GM10266 (cell line): ENCODE measurements around the gene MIF4GD.

Experiments
- DNase-seq: peaks from one replicate; pipeline ENCODE4 v3.0.0; 2012; ENCODE audit errors: extremely low spot score
- TF ChIP-seq, protein P1 (sequence below): IDR thresholded peaks from 2 replicates; pipeline ENCODE4 v1.5.1; 2012; ENCODE audit warnings: mild to moderate bottlenecking, low read depth; ENCODE audit not compliant: control insufficient read depth, insufficient read depth; ENCODE audit errors: missing control alignments

The MIF4GD gene

DNA sequence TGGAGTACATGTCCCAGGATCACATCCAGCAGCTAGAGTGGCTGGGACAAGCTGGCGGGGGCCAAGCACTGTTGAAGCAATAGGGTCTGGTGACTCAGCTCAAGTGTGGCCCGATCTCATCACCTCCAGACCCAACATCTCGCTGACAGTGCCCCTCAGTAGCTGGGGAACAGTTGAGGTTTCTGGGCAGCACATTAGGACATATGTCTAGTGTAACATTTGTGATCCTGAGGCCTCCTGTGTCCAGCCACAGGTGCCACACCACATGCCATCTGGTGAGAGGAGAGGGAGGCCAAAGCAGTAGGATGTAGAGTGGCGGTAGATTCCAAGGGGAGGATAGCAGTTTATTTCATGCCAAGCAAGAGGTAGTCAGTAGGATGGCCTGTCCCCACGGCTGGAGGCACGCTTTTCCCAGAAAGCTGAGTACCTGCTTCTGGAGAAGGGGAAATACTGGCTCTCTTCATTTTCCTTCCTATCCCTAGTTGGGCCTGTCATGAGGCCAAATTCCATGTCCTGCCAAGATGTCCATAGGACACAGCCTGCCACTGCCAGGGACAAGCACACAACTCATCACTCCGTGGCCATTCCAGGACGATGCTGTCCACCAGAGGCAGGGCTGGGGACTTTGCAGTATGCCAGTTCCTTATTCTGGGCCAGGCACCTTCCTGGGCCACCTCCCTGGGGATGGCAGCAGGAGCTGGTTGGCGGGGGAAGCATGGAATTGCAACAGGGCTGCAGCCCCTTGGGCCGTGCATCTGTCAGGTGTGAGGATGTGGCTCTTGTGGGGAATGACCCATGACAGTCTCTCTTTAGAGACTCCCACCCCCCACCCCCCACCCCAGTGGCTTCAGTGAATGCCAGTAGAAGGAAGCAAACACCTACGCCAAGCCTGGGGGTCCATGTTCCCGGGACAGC lies 33.7 kb downstream of the MIF4GD start:
- TF ChIP-seq, protein P1, sequence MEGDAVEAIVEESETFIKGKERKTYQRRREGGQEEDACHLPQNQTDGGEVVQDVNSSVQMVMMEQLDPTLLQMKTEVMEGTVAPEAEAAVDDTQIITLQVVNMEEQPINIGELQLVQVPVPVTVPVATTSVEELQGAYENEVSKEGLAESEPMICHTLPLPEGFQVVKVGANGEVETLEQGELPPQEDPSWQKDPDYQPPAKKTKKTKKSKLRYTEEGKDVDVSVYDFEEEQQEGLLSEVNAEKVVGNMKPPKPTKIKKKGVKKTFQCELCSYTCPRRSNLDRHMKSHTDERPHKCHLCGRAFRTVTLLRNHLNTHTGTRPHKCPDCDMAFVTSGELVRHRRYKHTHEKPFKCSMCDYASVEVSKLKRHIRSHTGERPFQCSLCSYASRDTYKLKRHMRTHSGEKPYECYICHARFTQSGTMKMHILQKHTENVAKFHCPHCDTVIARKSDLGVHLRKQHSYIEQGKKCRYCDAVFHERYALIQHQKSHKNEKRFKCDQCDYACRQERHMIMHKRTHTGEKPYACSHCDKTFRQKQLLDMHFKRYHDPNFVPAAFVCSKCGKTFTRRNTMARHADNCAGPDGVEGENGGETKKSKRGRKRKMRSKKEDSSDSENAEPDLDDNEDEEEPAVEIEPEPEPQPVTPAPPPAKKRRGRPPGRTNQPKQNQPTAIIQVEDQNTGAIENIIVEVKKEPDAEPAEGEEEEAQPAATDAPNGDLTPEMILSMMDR: no peak

DNA sequence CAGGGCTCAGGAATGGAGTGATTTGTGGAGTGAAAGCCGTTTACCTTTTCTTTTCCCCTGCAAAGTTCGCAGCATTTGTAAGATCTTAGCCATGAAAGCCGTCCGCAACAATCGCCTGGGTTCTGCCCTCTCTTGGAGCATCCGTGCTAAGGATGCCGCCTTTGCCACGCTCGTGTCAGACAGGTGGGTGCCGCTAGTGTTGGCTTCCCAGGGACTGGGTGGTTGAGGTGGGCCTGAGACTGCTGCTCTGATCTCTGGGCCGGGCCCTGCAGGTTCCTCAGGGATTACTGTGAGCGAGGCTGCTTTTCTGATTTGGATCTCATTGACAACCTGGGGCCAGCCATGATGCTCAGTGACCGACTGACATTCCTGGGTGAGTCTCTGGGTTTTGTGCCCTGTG lies 38.2 kb downstream of the MIF4GD start:
- no peak for DNase-seq
- TF ChIP-seq, protein P1: no peak

More for the DNA sequence above, 33.7 kb downstream of the MIF4GD start:
- DNase-seq: no peak

DNA sequence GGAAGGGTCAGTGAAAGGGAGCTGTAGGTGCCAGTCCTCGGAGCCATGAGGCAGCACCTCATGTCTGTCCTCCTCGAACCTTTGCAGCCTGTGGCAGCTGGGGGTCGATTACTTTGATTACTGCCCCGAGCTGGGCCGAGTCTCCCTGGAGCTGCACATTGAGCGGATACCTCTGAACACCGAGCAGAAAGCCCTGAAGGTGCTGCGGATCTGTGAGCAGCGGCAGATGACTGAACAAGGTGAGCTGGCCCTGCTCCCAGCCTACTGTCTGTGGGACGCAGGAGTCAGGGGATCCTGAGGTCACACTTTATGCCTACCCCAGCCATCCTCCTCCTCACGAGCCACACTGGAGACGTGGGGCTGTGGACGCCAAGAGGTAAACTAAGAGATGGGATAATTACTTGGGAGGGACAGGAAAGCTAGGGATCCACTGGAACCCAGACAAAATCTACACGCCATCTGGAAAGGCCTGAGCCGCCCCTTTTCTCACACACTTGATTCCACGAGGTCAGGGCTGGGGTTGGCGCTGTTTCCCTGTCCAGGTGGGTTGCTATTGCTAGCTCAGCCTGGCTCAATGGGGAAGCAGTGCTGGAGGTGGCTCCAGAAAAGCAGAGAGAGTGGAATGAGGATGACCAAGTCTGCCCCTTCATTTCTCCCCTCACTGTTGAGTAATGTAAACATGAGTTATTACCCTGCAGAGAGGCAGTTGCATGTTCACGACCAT lies 39.1 kb downstream of the MIF4GD start:
- no peak for DNase-seq
- TF ChIP-seq, protein P1: no peak

DNA sequence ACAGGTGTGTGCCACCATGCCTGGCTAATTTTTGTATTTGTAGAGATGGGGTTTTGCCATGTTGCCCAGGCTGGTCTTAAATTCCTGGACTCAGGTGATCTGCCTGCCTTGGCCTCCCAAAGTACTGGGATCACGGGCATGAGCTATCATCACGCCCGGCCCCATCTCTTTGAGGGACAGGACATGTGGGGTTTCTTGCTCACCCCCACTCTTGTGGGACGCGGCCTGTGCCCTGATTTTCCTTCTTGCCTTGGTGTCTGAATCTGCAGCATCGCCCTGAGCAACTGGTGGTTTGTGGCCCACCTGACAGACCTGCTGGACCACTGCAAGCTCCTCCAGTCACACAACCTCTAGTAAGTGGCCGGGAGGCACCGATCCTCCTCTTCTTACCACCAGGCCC lies 40.0 kb downstream of the MIF4GD start:
- TF ChIP-seq, protein P1: no peak
- DNase-seq: no peak

DNA sequence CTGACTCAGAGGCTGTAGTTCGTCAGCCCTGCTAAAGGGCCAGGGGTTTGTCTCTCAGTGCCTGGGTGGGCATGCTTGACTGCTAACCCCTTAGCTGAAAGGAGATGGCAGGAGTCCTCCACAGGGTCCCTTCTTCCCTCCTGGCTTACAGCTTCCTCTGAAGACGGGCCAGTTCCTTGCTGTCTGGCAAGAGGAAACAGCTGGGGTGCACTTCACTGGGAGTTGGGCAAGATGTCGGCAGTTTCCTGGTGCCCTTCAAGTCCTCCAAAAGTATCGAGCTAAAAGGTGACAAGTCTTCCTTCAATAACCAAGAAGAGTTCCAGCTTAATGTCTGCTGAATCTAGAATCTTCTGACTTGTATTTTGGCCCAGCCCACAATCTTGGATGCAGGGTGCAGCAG lies 42.2 kb downstream of the MIF4GD start:
- TF ChIP-seq, protein P1: no peak

DNA sequence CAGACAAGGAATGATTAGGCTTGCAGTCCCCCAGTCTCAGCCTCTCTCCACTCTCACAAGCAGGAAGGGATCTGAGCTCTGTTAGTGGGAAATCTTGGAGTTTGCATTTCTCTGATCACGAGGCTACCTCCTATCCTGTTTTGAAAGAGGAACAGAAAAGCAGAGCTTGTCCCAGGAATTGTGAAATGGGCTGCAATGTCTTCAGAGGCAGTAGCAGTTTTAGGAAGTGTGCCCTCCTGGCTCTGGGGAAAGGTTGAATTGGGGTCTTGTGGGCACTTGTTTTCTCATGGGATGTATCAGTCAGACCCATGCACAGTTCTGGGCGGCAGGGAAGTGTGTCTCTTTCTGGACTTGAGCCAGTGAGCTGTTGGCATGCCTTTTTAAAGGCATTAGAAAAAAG lies 42.7 kb downstream of the MIF4GD start:
- TF ChIP-seq, protein P1: no peak
- DNase-seq: no peak

More for the DNA sequence above, 42.2 kb downstream of the MIF4GD start:
- no peak for DNase-seq

DNA sequence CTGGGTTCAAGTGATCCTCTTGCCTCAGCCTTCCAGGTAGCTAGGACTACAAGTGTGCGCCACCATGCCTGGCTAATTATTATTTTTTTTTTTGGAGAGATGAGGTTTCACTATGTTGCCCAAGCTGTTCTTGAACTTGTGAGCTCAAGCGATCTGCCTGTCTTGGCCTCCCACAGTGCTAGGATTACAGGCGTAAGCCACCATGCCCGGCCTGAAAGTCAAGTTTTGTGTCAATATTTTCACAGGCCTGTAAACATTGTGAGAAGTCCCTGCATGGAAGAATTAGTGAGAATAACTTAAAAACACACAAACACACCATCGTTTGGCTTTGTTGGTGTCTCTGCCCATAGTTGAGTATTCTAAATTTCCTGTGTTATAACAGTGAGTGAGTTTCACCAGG lies 43.3 kb downstream of the MIF4GD start:
- no peak for DNase-seq
- TF ChIP-seq, protein P1: no peak
